ENCODE measurements around the gene GCHFR. TPM values are rescaled to one million over a fixed set of nuclear protein-coding genes. Genes with fewer than 3 reads are reported as not detected.

The GCHFR gene
- total RNA-seq, 4 donors from 2014 or later: 81.7 to 286 (median 136) TPM

DNA sequence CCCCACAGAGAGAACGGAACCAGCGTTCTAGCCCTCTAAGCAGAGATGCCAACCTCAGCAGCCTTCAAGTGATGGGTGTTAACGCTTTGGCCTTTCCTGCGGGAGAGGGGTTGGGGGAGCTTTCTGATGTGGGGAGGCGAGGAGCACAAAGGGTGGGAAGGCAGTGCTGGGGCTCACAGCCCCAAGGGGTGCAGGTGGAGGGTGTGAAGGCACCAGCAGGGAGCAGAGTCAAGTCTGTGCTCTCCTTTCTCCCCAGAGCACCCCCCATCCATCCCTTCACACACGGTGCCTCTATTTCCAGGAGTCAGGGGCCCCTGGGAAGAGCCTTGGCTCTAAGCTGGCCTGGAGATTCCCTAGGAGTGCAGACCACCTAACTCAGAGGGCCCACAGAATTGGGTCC is 10.0 kb downstream of the GCHFR start:
- Histone ChIP-seq H3K4me1 (peaks cover 0 to 21% (median 17%) of the 10 kb centered on the region in 4 donors), H3K9me3 (no peaks in the 10 kb centered on the region), H3K4me3 (no peak overlapping the region), H3K27ac (no peak overlapping the region), H3K27me3 (no peaks in the 10 kb centered on the region), H3K36me3 (peaks cover 0 to 59% (median 0%) of the 10 kb centered on the region in 3 donors)
- TF ChIP-seq CTCF (IDR thresholded peaks at IDR 0.05) (no peak), POLR2A (IDR thresholded peaks at IDR 0.05) (no peak)
- no peak for DNase-seq

- TF ChIP-seq POLR2A (IDR thresholded peaks at IDR 0.05) (no peak), CTCF (IDR thresholded peaks at IDR 0.05) (no peak)
- Histone ChIP-seq H3K27me3 (no peaks in the 10 kb centered on the region), H3K4me3 (no peak overlapping the region), H3K27ac (no peak overlapping the region), H3K9me3 (no peaks in the 10 kb centered on the region), H3K4me1 (peaks cover 0 to 10% (median 6%) of the 10 kb centered on the region in 4 donors), H3K36me3 (peaks cover 0 to 70% (median 0%) of the 10 kb centered on the region in 3 donors)
- DNase-seq: no peak
Observed at GRCh38 chr15:40775007-40775406, 11.1 kb downstream of the GCHFR start.

DNA sequence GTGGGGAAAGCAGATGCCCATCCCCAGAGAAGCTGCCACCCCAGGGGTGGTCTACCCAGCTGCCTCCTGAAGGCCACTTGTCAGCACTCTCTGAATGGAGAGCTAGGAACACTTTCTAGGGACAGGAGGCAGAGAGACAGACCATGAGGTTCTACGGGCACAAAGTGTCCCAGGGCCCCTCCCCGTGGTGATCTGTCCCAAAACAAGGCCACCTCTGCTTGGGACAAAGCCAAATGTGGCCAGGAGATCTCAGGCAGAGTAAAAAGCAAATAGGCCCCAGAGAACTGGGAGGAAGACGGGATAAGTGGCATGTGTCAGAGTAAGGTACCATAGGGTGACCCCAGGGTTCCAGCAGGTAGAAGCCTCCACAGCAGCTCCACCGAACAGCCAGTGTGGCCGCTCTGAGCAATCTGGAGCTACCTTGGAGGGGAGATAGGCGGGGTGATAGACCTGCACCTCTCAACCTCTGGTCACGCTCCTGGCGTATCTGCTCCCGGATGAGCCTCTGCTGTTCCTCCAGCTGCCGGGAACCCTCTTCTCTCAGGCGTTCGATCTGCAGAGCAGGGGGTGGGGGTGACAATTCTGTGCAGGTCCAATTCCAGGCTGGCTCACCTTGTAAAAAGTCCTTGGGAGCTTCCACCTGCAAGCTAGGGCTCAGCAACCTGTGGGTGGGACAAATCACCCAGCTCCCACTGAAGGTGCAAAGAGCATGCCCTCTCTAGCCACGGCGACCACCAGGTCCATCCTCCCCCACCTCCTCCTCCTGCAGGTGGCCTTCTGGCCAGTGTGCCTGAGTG is 12.1 kb downstream of the GCHFR start:
- TF ChIP-seq CTCF (IDR thresholded peaks at IDR 0.05) (no peak), POLR2A (IDR thresholded peaks at IDR 0.05) (no peak)
- H3K9me3 ChIP-seq: no peaks in the 10 kb centered on the region
- peaks cover 0 to 71% (median 0%) of the 10 kb centered on the region in 3 donors for H3K36me3 ChIP-seq
- H3K27me3 ChIP-seq: no peaks in the 10 kb centered on the region
- H3K4me1 ChIP-seq: peaks cover 0 to under 1% (median 0%) of the 10 kb centered on the region in 4 donors
- no peak overlapping the region for H3K4me3 ChIP-seq
- H3K27ac ChIP-seq: no peak overlapping the region
- no peak for DNase-seq

GRCh38 chr15:40776537-40777141 is 12.8 kb downstream of the GCHFR start:
- no peak for DNase-seq
- no peaks in the 10 kb centered on the region for H3K27me3 ChIP-seq
- H3K4me1 ChIP-seq: no peaks in the 10 kb centered on the region
- H3K4me3 ChIP-seq: no peak overlapping the region
- no peak for TF ChIP-seq POLR2A (IDR thresholded peaks at IDR 0.05)
- no peak for TF ChIP-seq CTCF (IDR thresholded peaks at IDR 0.05)
- no peaks in the 10 kb centered on the region for H3K9me3 ChIP-seq
- no peak overlapping the region for H3K27ac ChIP-seq
- H3K36me3 ChIP-seq: peaks cover 0 to 71% (median 0%) of the 10 kb centered on the region in 3 donors

DNA sequence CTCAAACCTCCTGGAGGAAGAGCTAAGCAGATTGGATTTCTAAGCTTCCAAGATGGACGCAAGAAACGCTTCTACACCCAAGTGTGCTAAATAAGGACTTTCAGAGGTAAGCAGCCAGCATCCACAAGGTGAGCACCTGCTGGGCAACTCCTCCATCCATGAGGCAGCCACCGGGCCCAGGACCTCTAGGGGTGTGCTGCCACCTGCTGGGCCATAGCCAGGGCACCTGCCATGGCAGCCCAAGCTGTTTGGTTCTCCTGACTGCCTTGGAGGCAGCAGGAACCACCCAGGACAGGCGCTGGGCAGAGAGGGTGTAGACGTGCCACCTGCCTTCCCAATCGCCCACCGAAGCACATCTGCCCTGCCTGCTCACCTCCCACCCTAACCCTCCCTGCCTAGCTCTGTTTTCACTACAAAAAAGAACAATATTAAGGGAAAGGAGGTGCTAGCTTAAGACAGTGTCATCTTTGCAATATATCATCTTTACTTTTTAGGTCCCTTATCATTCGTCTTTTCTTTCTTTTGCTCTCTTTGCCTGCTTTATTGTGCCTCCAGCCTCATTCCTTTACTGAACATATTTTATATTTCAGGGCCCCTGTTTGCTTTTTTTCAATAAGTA is 18.9 kb downstream of the GCHFR start:
- TF ChIP-seq CTCF (IDR thresholded peaks at IDR 0.05) (peak; percentile 11 to 97 (median 88)), POLR2A (IDR thresholded peaks at IDR 0.05) (no peak)
- peak; percentile 62 to 92 (median 89) for DNase-seq
- Histone ChIP-seq H3K4me1 (peaks cover 0 to 23% (median 3%) of the 10 kb centered on the region in 4 donors), H3K27ac (no peak overlapping the region), H3K27me3 (no peaks in the 10 kb centered on the region), H3K36me3 (peaks cover 0 to 24% (median 0%) of the 10 kb centered on the region in 3 donors), H3K9me3 (no peaks in the 10 kb centered on the region), H3K4me3 (no peak overlapping the region)

Measured in Peyer's patch (tissue), 4 donors.